Mesothelial cell of epicardium (in vitro differentiated cells): Measurements from ENCODE around the gene HSPB7. TPM values are rescaled to one million over a fixed set of nuclear protein-coding genes. Genes with fewer than 3 reads are reported as not detected.
A peak's percentile ranks its signal among the peaks of the same experiment; 100 is the strongest.

ENCODE experiments used
- DNase-seq, 2 experiments: peaks; one replicate each; pipeline ENCODE4 v3.0.0; 2021; ENCODE audit warnings: low spot score in 2 of 2; ENCODE audit not compliant: unreplicated experiment in 2 of 2
- H3K27ac Mint-ChIP-seq: 2 replicates; pipeline ENCODE4 v1.8.0; 2021; ENCODE audit warnings: mixed read lengths
- H3K27me3 Mint-ChIP-seq: 2 replicates; pipeline ENCODE4 v1.8.0; 2021; ENCODE audit warnings: low read depth, mixed read lengths
- H3K36me3 Mint-ChIP-seq: 2 replicates; pipeline ENCODE4 v1.8.0; 2021; ENCODE audit warnings: mixed read lengths
- H3K4me1 Mint-ChIP-seq: 2 replicates; pipeline ENCODE4 v1.8.0; 2021; ENCODE audit warnings: mixed read lengths
- H3K4me3 Mint-ChIP-seq: 2 replicates; pipeline ENCODE4 v1.8.0; 2021; ENCODE audit warnings: mild to moderate bottlenecking, moderate library complexity, mixed read lengths
- H3K9me3 Mint-ChIP-seq: 2 replicates; pipeline ENCODE4 v1.8.0; 2021; ENCODE audit warnings: mixed read lengths
- total RNA-seq: library from RNA; stranded (reverse); gene quantifications from 3 replicates; pipeline ENCODE4 v1.2.1, GENCODE V29; 2021
- TF ChIP-seq, protein P1 (sequence below): fragments of 200-600 bp; sonication (generic); IDR thresholded peaks from one replicate; pipeline ENCODE4 v1.5.0; 2021; ENCODE audit warnings: antibody characterized with exemption; ENCODE audit not compliant: unreplicated experiment

HSPB7 gene
- 5.0 to 6.3 TPM (median 6.3 TPM) in 3 replicates for total RNA-seq

DNA sequence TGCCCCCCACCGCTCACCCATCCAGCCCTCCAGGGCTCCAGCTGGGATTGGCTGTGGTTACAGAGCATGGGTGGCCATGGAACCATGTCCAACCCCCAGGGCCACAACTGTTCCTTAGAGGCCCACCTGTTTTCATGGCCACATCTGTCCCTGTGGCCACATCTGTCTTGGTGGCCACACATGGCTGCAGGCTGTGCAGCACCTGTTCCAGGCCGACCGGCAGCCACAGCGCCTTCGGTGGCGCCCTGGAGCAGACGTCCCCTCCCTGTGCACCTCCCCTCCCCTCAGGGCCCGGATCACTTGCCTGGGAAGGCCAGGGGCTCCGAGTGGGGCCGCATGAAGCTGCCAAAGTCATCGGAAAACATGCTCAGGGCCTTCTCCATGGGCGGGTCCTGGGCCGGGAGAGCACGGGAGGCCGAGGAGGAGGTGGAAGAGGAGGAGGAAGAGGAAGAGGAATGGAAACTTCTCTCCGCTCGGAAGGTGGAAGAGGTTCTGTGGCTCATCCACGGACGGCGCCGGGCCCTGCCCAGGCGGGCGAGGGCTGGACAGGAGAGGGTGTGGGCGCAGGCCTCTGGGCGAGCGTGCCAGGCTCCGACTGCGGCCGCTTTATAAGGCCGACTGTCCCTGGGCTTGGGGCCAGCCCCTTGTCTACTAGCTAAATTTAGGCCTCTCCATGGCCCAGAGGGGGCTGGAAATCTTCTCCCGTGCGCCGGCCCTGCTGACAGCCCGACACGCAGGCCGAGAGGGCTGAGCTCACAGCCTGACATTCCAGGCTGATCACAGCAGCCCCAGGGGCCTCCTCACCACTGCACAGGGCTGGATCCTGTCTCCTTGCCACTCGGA, at the start of gene HSPB7:
TSS of gene HSPB7 (minus strand) at position 583 of the 843 bp plus-strand sequence. CDS start at position 503, 80 bp downstream.
- H3K4me3 Mint-ChIP-seq = peak within 1 kb of the TSS; percentile 26
- peaks cover 55% of the 10 kb centered on the region for H3K4me1 Mint-ChIP-seq
- DNase-seq = peak; percentile 54 to 76
- TF ChIP-seq, protein P1, sequence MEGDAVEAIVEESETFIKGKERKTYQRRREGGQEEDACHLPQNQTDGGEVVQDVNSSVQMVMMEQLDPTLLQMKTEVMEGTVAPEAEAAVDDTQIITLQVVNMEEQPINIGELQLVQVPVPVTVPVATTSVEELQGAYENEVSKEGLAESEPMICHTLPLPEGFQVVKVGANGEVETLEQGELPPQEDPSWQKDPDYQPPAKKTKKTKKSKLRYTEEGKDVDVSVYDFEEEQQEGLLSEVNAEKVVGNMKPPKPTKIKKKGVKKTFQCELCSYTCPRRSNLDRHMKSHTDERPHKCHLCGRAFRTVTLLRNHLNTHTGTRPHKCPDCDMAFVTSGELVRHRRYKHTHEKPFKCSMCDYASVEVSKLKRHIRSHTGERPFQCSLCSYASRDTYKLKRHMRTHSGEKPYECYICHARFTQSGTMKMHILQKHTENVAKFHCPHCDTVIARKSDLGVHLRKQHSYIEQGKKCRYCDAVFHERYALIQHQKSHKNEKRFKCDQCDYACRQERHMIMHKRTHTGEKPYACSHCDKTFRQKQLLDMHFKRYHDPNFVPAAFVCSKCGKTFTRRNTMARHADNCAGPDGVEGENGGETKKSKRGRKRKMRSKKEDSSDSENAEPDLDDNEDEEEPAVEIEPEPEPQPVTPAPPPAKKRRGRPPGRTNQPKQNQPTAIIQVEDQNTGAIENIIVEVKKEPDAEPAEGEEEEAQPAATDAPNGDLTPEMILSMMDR = no peak
- H3K27me3 Mint-ChIP-seq = peaks cover 6% of the 10 kb centered on the region
- H3K9me3 Mint-ChIP-seq = no peaks in the 10 kb centered on the region
- no peaks in the 10 kb centered on the region for H3K36me3 Mint-ChIP-seq
- peak within 1 kb of the TSS; percentile 93 for H3K27ac Mint-ChIP-seq

DNA sequence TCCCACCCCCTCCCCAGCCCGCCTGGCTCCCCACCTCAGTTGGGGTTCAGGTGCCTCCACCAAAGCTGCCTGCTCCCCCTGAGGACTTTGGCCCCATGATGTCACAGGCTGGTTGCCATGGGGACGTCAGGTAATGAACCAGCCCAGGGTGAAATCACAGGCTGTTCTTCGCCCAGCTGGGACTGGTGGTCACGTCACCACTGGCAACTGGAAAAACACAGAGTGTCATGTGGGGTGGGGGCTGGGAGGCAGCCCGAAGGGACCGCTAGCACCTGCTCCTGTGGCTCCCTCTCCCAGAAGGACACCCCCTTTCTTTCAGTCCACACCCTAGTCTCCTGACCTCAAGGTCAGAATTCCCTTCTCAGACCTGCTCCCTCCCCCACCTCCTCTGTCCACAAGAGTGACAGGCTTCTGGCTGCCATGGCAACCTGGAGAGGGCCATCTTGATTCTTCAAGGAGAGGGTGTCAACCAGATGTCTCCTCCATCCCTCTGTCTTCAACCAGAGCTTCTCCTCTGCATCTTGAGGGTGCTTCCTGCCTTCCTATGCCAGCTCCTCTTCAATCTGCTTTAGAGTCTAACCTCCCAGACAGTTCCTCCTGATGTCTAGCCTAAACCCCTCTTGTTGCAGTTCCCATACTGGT, 49.4 kb upstream of the HSPB7 start:
- Mint-ChIP-seq H3K4me1 (peaks cover 14% of the 10 kb centered on the region), H3K27ac (no peak overlapping the region), H3K4me3 (no peak overlapping the region), H3K27me3 (no peaks in the 10 kb centered on the region), H3K36me3 (no peaks in the 10 kb centered on the region), H3K9me3 (no peaks in the 10 kb centered on the region)
- TF ChIP-seq, protein P1 = no peak
- DNase-seq = no peak

DNA sequence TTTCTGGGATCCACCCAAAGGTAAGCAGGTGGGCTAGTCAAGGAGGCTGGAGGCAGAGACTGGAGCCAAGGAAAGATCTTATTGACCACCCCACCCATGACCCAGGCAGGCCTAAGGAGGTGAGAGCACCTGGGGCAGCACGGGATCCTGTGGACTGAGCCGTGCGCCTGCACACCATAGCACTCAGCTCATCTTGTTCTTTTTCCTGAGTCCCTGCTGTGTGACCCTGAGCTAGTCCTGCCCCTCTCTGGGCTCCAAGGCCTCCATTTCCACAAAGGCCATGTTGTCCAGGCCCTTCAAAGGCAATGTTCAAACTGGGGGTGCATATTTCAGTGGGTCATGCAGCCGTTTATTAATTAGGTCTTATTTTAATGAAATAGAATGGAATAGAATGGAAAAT, 48.4 kb upstream of the HSPB7 start:
- H3K36me3 Mint-ChIP-seq = no peaks in the 10 kb centered on the region
- H3K4me1 Mint-ChIP-seq = peaks cover 15% of the 10 kb centered on the region
- TF ChIP-seq, protein P1 = no peak
- H3K27ac Mint-ChIP-seq = no peak overlapping the region
- H3K27me3 Mint-ChIP-seq = no peaks in the 10 kb centered on the region
- H3K4me3 Mint-ChIP-seq = no peak overlapping the region
- no peaks in the 10 kb centered on the region for H3K9me3 Mint-ChIP-seq
- no peak for DNase-seq

DNA sequence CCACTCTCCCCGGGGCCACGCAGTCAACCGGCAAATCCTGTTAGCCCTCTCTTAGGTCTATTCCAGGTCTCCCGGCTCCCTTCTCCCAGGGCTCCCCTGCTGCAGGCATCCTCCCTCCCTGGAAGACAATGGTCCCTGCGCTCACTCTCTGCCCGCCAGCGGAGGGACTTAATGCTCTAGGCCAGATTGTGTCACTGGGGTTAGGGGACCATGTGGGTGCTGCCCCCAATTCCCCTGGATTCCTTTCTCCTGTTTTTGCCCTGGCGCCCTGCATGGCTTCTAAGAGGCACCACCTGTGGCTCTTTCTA, 47.4 kb upstream of the HSPB7 start:
- TF ChIP-seq, protein P1 = no peak
- Mint-ChIP-seq H3K4me1 (peaks cover 20% of the 10 kb centered on the region), H3K27ac (no peak overlapping the region), H3K36me3 (no peaks in the 10 kb centered on the region), H3K9me3 (no peaks in the 10 kb centered on the region), H3K27me3 (no peaks in the 10 kb centered on the region), H3K4me3 (no peak overlapping the region)
- no peak for DNase-seq

DNA sequence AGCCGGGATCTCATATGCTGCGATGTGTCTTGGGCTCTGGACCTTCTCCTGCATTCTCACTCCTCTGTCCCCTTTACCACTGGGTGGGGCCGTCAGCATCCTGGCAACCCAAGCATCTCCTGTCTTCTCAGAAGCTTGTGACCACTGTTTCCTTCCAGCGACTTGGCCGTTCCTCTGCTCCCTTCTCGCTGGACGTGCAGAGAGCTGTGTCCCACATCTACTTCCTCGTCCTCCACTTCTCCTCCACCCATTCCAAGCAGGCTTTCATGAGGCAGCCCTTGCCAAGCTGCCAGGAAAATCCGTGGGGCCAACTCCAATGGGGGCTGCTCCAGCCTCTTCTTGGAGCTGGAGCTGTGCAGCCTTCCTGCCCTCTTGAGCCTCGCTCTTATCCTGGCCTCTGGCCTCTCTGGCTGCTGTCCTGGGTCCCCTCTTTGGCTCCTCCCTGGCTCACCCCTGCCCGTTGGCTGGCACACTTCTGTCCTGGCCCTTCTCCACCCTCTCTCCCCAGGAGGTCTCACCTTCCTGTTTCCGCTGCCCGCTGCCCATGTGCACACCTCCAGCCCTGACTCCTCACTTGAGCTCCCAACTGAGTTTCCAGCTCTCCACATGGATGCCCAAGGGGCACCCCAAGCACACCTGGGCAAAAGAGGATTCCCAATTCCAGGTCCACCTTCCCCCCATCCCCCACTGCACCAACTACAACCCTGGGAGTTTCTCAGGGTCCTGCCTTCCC, 46.9 kb upstream of the HSPB7 start:
- H3K27me3 Mint-ChIP-seq = no peaks in the 10 kb centered on the region

More for the DNA sequence above, 46.9 kb upstream of the HSPB7 start:
- H3K36me3 Mint-ChIP-seq = no peaks in the 10 kb centered on the region
- no peak overlapping the region for H3K4me3 Mint-ChIP-seq
- no peak for DNase-seq
- no peaks in the 10 kb centered on the region for H3K9me3 Mint-ChIP-seq
- H3K27ac Mint-ChIP-seq = no peak overlapping the region
- TF ChIP-seq, protein P1 = no peak
- H3K4me1 Mint-ChIP-seq = peaks cover 20% of the 10 kb centered on the region
